Measurements from ENCODE around the gene THSD7A.

DNA sequence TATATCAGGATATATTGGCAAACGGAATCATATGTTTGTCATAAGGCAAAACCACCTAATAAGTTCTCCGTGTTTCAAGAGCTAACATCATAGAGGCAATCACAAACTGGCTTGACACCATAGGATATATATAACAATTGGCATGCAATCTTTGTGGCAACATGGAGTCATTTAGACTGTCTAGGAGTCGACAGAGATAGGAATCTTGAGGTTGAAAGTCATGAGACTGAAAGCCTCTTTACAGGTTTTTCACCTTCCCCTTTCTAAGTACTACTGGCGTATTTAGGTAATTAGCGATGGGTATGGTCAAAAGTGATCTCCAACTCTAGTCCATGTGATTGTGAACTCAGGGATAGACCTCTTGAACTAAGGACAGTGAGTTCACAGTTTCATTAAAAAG lies 63.7 kb downstream of the THSD7A start:
- TF ChIP-seq CTCF (conservative IDR thresholded peaks at IDR 0.05) (no peak), ZFX (IDR thresholded peaks at IDR 0.05) (no peak)

Measured in C4-2B (cell line).